ENCODE results near the gene ASIC2. TPM values are rescaled to one million over a fixed set of nuclear protein-coding genes. Genes with fewer than 3 reads are reported as not detected.
A peak's percentile ranks its signal among the peaks of the same experiment; 100 is the strongest.

Gene ASIC2
- total and polyA plus RNA-seq, 2 experiments from 2014 or later, result 0.52 to 2.8 TPM

- TF ChIP-seq, protein P1, sequence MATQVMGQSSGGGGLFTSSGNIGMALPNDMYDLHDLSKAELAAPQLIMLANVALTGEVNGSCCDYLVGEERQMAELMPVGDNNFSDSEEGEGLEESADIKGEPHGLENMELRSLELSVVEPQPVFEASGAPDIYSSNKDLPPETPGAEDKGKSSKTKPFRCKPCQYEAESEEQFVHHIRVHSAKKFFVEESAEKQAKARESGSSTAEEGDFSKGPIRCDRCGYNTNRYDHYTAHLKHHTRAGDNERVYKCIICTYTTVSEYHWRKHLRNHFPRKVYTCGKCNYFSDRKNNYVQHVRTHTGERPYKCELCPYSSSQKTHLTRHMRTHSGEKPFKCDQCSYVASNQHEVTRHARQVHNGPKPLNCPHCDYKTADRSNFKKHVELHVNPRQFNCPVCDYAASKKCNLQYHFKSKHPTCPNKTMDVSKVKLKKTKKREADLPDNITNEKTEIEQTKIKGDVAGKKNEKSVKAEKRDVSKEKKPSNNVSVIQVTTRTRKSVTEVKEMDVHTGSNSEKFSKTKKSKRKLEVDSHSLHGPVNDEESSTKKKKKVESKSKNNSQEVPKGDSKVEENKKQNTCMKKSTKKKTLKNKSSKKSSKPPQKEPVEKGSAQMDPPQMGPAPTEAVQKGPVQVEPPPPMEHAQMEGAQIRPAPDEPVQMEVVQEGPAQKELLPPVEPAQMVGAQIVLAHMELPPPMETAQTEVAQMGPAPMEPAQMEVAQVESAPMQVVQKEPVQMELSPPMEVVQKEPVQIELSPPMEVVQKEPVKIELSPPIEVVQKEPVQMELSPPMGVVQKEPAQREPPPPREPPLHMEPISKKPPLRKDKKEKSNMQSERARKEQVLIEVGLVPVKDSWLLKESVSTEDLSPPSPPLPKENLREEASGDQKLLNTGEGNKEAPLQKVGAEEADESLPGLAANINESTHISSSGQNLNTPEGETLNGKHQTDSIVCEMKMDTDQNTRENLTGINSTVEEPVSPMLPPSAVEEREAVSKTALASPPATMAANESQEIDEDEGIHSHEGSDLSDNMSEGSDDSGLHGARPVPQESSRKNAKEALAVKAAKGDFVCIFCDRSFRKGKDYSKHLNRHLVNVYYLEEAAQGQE (IDR thresholded peaks at IDR 0.05; ENCODE audit: unreplicated experiment), result no peak
Observed at GRCh38 chr17:33007186-33007585, 285.9 kb downstream of the ASIC2 start (continued).

DNA sequence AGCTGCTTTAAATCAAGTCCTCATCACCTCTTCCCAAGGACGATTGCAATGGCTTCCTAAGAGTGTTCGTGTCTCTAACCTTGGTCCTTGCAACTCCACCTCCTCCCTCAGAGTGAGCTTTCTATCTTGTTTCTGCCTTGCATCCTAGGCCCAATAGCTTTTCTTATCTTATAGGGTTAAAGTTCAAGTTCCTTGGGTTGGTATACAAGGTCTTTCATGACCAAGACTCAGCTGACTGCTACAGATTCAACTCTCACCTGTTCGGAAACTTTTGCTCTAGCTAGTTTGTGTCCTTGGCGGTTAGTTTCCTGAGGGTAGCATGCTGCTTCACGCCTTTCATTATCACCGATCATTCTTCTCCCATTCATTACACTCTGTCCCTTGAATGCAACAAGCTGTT, 290.8 kb downstream of the ASIC2 start:
- Histone ChIP-seq H2AFZ (0 out of 2 replicates have a peak overlapping the region, but pooled peaks have one; percentile 47), H3K27me3 (ENCODE audit: insufficient read depth) (peaks cover 9% of the 10 kb centered on the region; the same call in 1 of the 2 replicates), H3K4me3 (no peak overlapping the region), H3K36me3 (ENCODE audit: insufficient read depth) (no peaks in the 10 kb centered on the region), H3K4me1 (ENCODE audit: insufficient read depth) (no peaks in the 10 kb centered on the region), H3F3A (replicated peaks; ENCODE audit: low read depth) (no peaks in the 10 kb centered on the region), H4K20me1 (replicated peaks; ENCODE audit: insufficient read depth) (no peaks in the 10 kb centered on the region), H3K9me2 (ENCODE audit: insufficient read depth) (no peaks in the 10 kb centered on the region), H3K27ac (ENCODE audit: low read depth) (no peak overlapping the region), H3K4me2 (no peak overlapping the region), H3K79me2 (replicated peaks; ENCODE audit: insufficient read depth) (no peaks in the 10 kb centered on the region)
- peaks cover 13% of the 10 kb centered on the region for H3K27me3 Mint-ChIP-seq (ENCODE audit: insufficient read depth, low read depth, poor library complexity)
- no peaks in the 10 kb centered on the region for H3K9me3 Mint-ChIP-seq
- no peaks in the 10 kb centered on the region for H3K36me3 Mint-ChIP-seq (ENCODE audit: low read depth)
- ATAC-seq (no peak), DNase-seq (ENCODE audit: low spot score) (no peak)
- H3K27ac Mint-ChIP-seq, result no peak overlapping the region
- no peak for TF ChIP-seq POLR2AphosphoS5 (IDR thresholded peaks at IDR 0.05; ENCODE audit: low read depth)
- TF ChIP-seq EZH2phosphoT487 (IDR thresholded peaks at IDR 0.05; ENCODE audit: unreplicated experiment), result no peak
- TF ChIP-seq ZNF114 (CRISPR knock-in tag; IDR thresholded peaks at IDR 0.05), result no peak
- TF ChIP-seq, protein P2, sequence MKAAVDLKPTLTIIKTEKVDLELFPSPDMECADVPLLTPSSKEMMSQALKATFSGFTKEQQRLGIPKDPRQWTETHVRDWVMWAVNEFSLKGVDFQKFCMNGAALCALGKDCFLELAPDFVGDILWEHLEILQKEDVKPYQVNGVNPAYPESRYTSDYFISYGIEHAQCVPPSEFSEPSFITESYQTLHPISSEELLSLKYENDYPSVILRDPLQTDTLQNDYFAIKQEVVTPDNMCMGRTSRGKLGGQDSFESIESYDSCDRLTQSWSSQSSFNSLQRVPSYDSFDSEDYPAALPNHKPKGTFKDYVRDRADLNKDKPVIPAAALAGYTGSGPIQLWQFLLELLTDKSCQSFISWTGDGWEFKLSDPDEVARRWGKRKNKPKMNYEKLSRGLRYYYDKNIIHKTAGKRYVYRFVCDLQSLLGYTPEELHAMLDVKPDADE (IDR thresholded peaks at IDR 0.05), result no peak
- TF ChIP-seq CTCF (conservative IDR thresholded peaks at IDR 0.05; ENCODE audit: low read depth in 2 of 2), result no peak
- no peak for TF ChIP-seq STAT1 (IDR thresholded peaks at IDR 0.05; ENCODE audit: unreplicated experiment)
- no peak for TF ChIP-seq ZNF331 (CRISPR knock-in tag; IDR thresholded peaks at IDR 0.05; ENCODE audit: low read depth)
- H3K4me3 Mint-ChIP-seq, result no peak overlapping the region
- H3K4me1 Mint-ChIP-seq, result peaks cover 9% of the 10 kb centered on the region
